DMS53 treated with DMSO at 0.1 percent for 48 hours (cell line): ENCODE results near the gene ANO9.

Source experiments
- DNase-seq: peaks from one replicate; lab custom pipeline; 2025; ENCODE audit not compliant: unreplicated experiment; lab: John Stamatoyannopoulos, UW

Gene ANO9

DNA sequence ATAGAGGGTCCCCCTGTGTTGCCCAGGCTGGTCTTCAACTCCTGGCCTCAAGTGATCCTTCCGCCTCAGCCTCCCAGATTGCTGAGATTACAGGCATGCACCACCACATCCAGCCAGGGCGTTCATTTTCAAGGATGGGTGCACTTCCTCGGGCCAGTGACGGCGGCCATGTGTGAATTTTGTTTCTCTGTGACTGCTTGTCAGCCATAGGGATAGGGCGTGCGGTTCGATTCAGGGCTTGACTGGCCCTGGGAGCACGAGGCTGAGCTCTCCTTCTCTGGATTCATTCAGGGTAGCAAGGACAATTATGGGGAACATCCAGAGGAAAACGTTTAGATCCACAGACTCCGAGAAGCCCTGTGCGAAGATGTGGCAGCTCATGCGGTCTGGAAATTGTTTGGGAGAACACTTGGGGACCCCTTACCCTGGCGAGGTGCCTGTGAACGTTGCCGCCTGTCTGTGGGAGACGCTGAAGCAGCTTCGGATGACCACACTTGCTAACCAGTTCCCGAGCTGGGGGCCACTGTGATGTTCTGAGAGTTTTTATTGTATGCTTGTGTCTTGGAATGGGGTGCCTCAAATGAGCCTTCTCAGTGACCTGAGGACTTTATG, 11.2 kb upstream of the ANO9 start:
- DNase-seq = no peak

- DNase-seq = no peak
These were observed 10.5 kb upstream of the ANO9 start for GRCh38 chr11:452203-452744.

- DNase-seq = no peak
These were observed 9.9 kb upstream of the ANO9 start for GRCh38 chr11:451738-452137.

DNA sequence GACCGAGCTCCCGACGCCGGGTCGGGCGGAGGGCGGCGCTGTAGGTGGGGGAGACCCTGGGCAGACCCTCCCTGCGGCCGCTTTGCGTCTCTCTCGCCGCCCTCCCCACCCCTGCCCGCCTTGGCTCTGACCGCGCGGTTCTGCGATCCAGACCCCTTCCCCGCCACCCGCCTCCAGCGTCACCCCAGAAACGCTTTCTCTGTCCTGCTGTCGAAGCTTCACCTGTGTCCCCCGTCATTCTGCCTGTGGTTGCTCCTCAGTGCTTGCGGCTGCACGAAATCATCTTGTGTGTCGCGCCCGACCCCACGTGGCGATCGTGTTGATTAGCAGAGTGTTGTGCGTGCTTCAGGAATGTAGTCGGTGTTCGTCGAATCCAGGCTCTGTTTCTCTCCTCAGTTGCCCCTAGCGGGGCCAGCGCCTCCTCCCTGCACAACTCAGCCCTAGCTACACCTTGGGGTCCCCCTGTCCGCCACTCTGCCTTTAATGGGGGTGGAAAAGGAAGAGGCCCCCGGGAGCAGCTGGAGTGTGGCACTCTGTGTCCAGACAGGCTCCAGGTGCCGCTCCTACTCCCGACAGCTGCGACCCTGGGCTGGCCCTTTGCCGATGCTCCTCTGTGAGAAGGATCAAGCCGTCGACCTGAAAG, 9.1 kb upstream of the ANO9 start:
- DNase-seq = peak; percentile 68

DNA sequence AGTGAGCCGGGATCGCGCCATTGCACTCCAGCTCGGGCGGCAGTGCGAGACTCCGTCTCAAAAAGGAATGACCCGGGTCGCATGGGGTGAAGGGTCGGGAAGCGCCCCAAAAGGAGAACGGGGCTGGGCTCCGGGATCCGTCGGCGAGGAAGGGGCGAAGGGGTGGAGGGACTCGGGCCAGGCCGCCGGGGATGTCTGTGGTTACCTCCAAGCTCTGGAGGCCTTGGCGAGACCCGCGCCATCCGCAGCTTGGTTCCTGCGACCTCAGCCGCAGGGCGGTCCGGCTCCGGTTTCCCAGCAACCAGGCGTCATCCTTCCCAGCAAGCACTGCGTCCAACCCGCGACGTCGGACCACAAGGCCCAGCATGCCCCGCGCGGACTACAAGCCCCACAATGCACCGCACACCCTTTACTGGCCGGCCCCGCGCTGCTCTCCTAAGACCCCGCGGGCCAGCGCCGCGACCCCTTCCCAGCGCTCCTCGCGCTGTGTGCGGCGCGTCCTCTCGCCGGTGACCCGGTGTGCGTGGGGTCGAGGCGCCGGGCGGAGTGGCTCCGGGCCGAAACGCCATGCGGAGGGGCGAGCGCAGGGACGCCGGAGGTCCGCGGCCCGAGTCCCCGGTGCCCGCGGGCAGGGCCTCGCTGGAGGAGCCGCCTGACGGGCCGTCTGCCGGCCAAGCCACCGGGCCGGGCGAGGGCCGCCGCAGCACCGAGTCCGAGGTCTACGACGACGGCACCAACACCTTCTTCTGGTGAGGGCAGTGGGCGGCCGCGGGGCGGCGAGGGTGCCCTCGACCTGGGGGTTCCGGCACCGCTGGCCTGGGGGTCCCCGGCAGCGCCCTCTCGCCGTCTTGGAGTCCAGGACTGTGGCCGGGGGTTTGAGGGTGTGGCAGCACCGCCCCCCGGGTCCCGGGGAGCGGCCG, 8.3 kb upstream of the ANO9 start, which contains the start of gene PTDSS2:
Gene PTDSS2, plus strand, starts transcription at position 391 of the 920 bp plus-strand sequence. Its CDS starts 177 bp downstream, at position 568.
- peak; percentile 92 for DNase-seq

DNA sequence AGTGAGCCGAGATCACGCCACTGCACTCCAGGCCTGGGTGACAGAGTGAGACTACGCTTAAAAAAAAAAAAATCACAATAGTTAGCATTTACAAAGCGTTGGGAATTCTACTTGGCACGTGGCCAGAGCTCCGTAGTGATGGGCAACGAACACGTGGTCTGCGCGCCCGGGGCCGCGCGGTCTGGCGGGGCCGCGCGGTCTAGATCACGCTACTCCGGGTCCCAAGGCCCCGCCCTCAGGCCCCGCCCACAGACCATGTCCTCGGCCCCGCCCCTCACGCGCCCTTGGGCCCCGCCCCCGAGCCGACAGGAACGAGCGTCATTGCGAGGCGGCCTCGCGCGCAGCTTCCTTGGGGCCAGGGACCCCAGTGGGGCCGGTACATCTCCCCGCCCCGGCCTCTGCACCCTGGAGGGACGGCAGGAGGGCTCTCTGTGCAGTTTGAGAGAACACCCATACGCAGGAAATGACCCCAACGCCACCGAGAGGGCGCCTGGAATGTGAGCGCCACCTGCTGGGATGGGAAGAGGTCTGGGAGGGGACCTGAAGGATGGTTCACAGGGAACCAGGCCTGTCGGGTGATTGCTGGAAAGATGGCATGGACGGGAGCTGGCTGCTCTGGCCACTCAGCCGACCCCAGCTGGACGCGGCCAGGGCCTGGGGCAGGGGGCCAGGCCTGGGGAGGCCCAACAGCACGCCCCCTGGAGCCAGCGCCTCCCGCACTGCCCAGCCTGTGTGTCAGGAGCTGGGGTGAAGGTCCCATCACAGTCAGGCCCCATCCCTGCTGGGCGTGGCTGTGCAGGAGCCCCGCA, 6.3 kb upstream of the ANO9 start:
- peak; percentile 99 for DNase-seq

DNA sequence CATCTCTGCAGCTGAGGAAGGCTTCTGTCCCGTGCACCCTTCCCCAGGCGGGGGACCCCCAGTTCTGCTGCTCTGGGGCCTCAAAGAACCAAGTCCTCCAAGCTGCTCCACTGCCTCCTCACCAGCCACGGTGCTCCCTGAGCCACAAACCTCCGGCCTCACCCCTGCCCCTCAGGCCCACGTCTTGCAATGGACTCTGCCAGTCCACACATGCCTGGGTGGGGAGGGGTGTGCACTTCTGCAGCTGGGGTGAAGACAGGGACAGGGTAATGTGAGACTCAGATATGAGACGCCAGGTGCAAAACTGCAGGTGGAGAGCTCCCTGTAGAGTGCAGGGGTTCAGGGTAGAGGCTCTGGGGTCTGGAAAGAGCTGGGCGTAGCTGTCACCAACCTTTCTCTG, 5.1 kb upstream of the ANO9 start:
- peak; percentile 48 for DNase-seq

DNA sequence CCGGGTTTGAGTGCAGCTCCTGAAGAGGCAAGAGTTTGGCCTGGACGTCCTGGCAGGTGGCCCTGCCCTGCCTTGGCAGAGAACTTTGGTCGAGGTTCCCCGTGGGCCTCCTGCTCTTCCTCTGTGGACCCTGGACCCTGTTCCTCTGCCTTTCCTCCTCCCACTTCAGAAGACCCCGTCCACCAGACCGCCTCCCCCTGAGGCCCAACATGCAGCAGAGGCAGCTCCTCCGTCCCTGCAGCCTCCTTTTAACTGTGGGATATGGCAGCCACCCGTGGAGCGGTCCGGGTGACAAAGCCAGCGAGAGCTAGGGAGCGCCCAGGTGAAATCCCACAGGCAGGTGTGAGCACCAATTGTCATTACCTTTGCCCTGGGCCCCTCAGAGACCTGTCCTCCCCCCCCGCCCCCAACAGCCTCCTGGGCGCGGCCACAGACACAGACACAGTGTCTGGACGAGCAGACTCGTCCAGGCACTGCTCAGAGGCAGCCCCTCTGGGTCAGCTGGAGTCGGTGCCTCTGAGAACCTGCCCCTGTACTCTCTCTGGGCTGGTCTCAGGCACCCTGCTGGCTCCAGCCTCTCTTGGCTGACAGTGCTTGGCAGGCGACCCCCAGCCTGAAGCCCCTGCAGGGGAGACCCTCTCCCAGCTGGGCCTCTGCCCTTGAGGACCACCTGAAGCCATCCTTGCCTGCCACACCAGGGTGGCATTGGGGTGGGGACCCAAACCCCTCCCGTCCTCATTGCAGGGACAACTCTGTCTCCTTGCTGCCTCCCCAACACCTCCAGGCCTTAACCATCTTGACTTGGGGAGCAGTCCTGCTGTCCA, 4.2 kb upstream of the ANO9 start:
- no peak for DNase-seq

GRCh38 chr11:444396-445144, 2.8 kb upstream of the ANO9 start:
- peak; percentile 98 for DNase-seq

DNA sequence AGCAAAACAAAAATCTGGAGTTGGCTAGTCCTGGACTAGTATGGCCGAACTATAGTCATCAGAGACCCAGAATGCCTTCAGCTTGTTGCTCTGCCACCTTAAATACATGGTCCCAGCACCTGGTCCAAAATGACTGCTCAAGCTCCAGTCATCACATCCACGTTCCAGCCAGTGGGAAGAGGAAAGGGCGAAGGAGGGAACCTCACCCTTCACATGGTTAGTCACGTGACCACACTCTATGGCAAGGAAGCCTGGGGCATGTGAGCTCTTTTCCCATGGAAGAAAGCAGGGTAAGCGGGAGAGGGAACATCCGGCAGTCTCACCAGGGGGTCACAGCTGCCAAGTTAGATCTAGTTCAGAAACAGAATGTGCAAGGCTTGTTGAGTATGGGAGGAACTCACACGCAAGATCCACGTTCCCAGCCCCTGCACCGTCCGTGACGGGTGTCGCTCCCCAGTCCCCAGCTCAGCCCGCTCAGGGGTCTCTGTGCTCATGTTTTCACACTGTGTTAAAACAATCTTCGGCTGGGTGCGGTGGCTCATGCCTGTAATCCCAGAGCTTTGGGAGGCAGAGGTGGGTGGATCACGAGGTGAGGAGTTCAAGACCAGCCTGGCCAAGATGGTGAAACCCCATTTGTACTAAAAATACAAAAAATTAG, 1.9 kb upstream of the ANO9 start:
- DNase-seq = no peak

DNA sequence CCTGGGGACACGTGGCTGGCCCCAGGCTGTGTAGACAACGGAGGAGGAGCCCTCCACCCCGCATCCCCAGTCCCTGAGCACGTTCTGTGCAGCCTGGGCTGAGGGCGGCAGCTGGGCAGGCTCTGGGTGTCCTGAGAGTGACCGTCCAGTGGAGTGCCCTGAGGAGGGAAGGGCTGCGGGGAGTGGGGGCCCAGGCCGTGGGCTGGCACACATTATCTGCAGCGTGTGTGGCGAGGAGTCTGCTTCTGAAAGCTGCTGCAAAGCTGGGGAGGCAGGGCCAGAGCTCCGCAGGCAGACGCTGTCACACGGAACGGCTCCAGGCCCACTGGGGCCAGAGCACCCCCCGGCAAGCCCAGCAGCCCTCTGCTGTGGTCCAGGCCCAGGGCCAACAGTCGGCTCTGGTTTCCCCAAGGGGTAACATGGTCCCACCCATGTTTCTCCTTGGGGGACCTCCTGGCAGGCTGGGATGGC, 835 bp upstream of the ANO9 start:
- DNase-seq = no peak

- DNase-seq = peak; percentile 17
These were observed 781 bp downstream of the ANO9 start for GRCh38 chr11:441043-441417.

GRCh38 chr11:440065-441042, 1.5 kb downstream of the ANO9 start:
- DNase-seq = no peak

DNA sequence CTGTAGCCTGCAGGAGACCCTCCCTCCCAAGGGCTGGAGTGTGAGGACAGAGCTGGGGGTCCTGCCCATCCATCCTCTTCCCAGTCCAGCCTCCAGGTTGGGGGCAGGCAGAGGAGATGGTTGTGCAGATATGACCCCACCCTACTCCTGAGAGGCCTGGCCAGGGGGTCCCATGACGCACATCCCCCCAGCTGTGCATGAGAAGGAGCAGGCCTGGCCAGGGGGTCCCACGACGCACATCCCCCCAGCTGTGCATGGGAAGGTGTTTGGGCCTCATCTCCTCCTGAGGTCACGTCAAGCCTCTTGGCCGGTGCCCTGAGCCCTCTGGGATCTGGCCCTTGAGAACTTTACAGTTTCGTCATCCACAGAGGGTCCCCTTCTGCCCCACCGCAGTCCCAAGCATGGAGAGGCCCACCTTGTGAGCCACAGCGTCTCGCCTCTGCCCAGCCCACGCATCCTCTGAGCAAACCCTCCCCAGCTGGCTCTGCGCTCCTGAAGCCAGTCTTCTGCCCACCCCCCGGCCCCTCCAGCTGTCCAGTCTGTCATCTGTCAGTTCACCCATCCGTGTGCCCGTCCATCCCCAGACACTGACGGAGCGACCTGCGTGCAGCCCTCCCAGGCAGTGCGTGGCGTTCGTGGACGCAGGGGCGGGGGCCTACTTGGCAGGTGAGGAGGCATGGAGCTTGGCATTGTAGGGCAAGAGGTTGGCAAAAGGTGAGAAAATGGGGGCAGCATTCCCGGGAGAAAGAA, 2.3 kb downstream of the ANO9 start:
- DNase-seq = no peak

- DNase-seq = no peak
These were observed 3.5 kb downstream of the ANO9 start for GRCh38 chr11:438101-438844.
